Memory B cell (primary cell): ENCODE results near the gene SPCS2.
"Not testable (repeated sequence)": the region's sequence is repeated elsewhere in the genome, so short reads cannot be mapped to it uniquely, and the experiment has no call there.

Experiments
- ATAC-seq: fragments of 150-1000 bp; cut with Tn5 transposase; 2 replicates; pipeline ENCODE4 v1.10.0; 2021; ENCODE audit warnings: low read depth, mild to moderate bottlenecking, moderate library complexity
- DNase-seq, 2 donors: peaks; one replicate each; pipeline ENCODE4 v3.0.0; 2022; ENCODE audit warnings: low spot score in 2 of 2
- H3K27ac Mint-ChIP-seq: one replicate; pipeline ENCODE4 v1.8.0; 2022; ENCODE audit warnings: mild to moderate bottlenecking, moderate library complexity, mixed read lengths
- H3K27me3 Mint-ChIP-seq: one replicate; pipeline ENCODE4 v1.8.0; 2022; ENCODE audit warnings: mixed read lengths
- H3K36me3 Mint-ChIP-seq: one replicate; pipeline ENCODE4 v1.8.0; 2022; ENCODE audit warnings: mild to moderate bottlenecking, mixed read lengths
- H3K4me1 Mint-ChIP-seq: one replicate; pipeline ENCODE4 v1.8.0; 2022; ENCODE audit warnings: mixed read lengths
- H3K4me3 Mint-ChIP-seq: one replicate; pipeline ENCODE4 v1.8.0; 2022; ENCODE audit warnings: mild to moderate bottlenecking, moderate library complexity, mixed read lengths
- H3K9me3 Mint-ChIP-seq: one replicate; pipeline ENCODE4 v1.8.0; 2022; ENCODE audit warnings: mixed read lengths

SPCS2 gene

DNA sequence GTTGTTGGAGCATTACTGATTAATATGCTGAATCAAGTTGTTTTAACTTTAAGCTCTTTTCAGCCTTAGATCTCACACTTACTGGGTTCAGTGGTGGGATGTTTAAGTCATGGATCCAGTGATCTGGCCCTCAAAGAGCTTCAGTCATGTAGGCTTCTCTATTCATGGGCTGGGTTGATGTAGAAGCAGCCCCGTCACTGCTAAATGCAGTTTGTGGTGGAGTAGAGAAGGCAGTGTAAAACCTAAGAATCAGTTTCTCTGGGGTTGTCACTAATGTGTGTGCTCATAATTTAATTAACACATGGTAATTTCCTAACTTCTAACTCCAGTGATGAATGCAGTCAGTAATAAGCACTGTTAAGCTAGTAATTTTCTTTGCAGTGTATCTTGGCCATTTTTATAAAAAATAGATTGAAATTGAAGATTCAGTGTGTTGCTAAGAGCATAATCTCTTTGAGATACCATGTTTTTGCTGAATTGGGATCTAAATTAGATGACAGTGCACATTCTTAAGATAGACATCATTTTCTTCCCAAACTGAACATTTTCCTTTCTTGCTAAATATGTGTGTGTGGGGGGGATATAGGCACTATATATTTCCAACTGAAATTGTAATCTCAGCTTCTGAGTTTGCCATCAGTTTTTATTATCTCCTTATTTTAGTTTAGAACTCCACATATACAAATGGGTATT is 9.0 kb downstream of the SPCS2 start:
- H3K4me3 Mint-ChIP-seq, result no peak overlapping the region
- H3K4me1 Mint-ChIP-seq, result peaks cover 48% of the 10 kb centered on the region
- H3K27ac Mint-ChIP-seq, result no peak overlapping the region

GRCh38 chr11:74960128-74960527 is 11.1 kb downstream of the SPCS2 start:
- H3K4me3 Mint-ChIP-seq, DNase-seq, H3K27me3 Mint-ChIP-seq, ATAC-seq, H3K9me3 Mint-ChIP-seq: not testable (repeated sequence)
- peaks cover 40% of the 10 kb centered on the region for H3K4me1 Mint-ChIP-seq
- peaks cover 32% of the 10 kb centered on the region for H3K36me3 Mint-ChIP-seq
- H3K27ac Mint-ChIP-seq, result peak overlapping the region; percentile 54

More for the DNA sequence above, 9.0 kb downstream of the SPCS2 start:
- H3K9me3 Mint-ChIP-seq, result no peaks in the 10 kb centered on the region
- H3K27me3 Mint-ChIP-seq, result no peaks in the 10 kb centered on the region
- ATAC-seq (no peak), DNase-seq (no peak)
- peaks cover 35% of the 10 kb centered on the region for H3K36me3 Mint-ChIP-seq

DNA sequence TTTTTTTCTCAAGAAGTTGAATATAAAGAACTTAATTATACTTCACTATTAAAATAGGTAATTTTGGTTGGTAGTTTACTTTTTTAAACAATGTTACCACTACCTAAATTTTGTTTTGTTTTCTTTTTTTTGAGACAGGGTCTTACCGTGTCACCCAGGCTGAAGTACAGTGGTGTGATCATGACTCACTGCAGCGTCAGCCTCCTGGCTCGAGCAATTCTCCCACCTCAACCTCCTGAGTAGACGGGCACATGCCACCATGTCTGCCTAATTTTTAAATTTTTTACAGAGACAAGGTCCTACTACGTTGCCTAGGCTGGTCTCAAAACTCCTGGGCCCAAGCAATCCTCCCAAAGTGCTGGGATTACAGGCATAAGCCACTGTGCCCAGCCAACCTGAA is 17.6 kb downstream of the SPCS2 start:
- Mint-ChIP-seq H3K4me1 (peaks cover 15% of the 10 kb centered on the region), H3K27me3 (no peaks in the 10 kb centered on the region), H3K4me3 (no peak overlapping the region), H3K36me3 (peaks cover 25% of the 10 kb centered on the region), H3K27ac (no peak overlapping the region), H3K9me3 (no peaks in the 10 kb centered on the region)
- DNase-seq, result no peak
- ATAC-seq, result no peak

- DNase-seq, result no peak
- no peak for ATAC-seq
- H3K4me1 Mint-ChIP-seq, result peaks cover 10% of the 10 kb centered on the region
- H3K27ac Mint-ChIP-seq, result peak overlapping the region; percentile 72
- H3K4me3 Mint-ChIP-seq, result no peak overlapping the region
- no peaks in the 10 kb centered on the region for H3K9me3 Mint-ChIP-seq
- no peaks in the 10 kb centered on the region for H3K27me3 Mint-ChIP-seq
- peaks cover 44% of the 10 kb centered on the region for H3K36me3 Mint-ChIP-seq
Measured at GRCh38 chr11:74970852-74971395, 21.9 kb downstream of the SPCS2 start.

GRCh38 chr11:74971424-74971823 is 22.4 kb downstream of the SPCS2 start:
- Mint-ChIP-seq H3K9me3 (no peaks in the 10 kb centered on the region), H3K36me3 (peaks cover 47% of the 10 kb centered on the region)
- no peak for ATAC-seq

GRCh38 chr11:74978041-74978440 is 29.0 kb downstream of the SPCS2 start:
- Mint-ChIP-seq H3K27me3 (no peaks in the 10 kb centered on the region), H3K9me3 (no peaks in the 10 kb centered on the region), H3K27ac (no peak overlapping the region), H3K4me3 (no peak overlapping the region), H3K36me3 (peaks cover 35% of the 10 kb centered on the region), H3K4me1 (peaks cover 7% of the 10 kb centered on the region)
- no peak for ATAC-seq
- DNase-seq, result no peak

More at GRCh38 chr11:74971424-74971823, 22.4 kb downstream of the SPCS2 start:
- Mint-ChIP-seq H3K4me1 (peaks cover 10% of the 10 kb centered on the region), H3K27me3 (no peaks in the 10 kb centered on the region), H3K27ac (no peak overlapping the region), H3K4me3 (no peak overlapping the region)
- no peak for DNase-seq

DNA sequence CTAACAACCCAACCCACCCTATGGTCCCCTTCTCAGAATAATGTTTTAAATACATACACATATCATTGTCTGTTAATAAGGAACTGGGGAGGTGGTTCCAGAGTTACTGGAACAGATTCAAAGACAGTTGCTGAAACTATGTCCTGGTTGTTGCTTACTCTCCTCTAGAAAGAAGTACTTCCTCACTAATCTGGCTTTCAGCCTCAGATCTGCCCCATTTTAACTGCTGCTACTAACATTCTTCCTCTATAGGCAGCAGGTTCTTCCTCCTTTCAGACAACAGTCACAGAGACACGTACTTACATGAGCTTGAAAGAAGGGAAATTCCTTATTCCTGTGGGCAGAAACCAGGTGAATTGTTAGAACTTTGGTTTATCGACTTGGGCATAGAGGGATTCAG is 31.6 kb downstream of the SPCS2 start:
- H3K4me1 Mint-ChIP-seq, result peaks cover 2% of the 10 kb centered on the region

DNA sequence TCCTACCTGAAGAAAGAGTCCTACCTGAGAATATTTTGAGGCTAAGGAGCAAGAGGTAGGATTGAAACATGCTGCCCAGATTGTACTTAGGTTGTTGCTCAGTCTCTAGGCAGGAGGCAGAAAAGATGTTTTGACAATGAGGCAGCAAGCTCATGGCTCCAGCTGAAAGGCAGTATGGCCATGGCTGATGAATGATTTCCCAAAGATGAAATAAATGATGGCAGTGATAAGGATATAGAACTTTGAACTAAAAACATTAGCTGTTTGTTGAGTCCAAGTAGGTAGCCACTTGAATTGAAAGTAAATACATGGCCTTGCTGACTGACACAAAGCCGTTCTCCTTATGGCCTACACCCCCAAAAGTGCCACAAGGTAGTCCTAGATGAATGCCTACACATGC is 32.8 kb downstream of the SPCS2 start:
- peak overlapping the region; percentile 35 for H3K27ac Mint-ChIP-seq
- no peak for DNase-seq
- H3K4me3 Mint-ChIP-seq, result no peak overlapping the region
- no peaks in the 10 kb centered on the region for H3K9me3 Mint-ChIP-seq
- H3K36me3 Mint-ChIP-seq, result peaks cover 8% of the 10 kb centered on the region
- ATAC-seq, result no peak
- H3K4me1 Mint-ChIP-seq, result peaks cover 2% of the 10 kb centered on the region
- H3K27me3 Mint-ChIP-seq, result no peaks in the 10 kb centered on the region

More for the DNA sequence above, 31.6 kb downstream of the SPCS2 start:
- no peaks in the 10 kb centered on the region for H3K27me3 Mint-ChIP-seq
- peaks cover 14% of the 10 kb centered on the region for H3K36me3 Mint-ChIP-seq
- ATAC-seq (no peak), DNase-seq (no peak)
- no peak overlapping the region for H3K4me3 Mint-ChIP-seq
- peak overlapping the region; percentile 67 for H3K27ac Mint-ChIP-seq
- H3K9me3 Mint-ChIP-seq, result no peaks in the 10 kb centered on the region

DNA sequence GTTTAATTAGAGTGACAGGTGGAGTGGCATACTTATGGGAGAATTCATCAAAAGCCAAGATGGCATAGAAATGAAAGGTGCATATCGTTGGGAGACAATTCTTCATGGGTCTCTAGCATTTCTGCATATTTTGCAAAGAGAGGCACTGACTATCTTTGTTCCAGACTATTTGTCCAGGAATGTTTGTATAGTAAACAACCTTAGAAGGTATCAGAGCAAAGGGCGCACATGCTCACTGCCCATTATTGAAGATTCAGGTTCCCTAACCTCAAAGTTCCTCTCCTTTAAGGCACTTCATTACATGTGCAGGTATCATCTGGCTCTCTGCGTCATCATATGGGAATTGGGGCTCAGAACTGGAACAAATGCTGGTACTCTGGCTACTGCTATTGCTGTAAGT is 35.0 kb downstream of the SPCS2 start:
- no peaks in the 10 kb centered on the region for H3K27me3 Mint-ChIP-seq
- DNase-seq, result no peak
- H3K4me3 Mint-ChIP-seq, result no peak overlapping the region
- ATAC-seq, result no peak
- peaks cover 2% of the 10 kb centered on the region for H3K4me1 Mint-ChIP-seq
- H3K9me3 Mint-ChIP-seq, result no peaks in the 10 kb centered on the region
- H3K27ac Mint-ChIP-seq, result no peak overlapping the region
- peaks cover 6% of the 10 kb centered on the region for H3K36me3 Mint-ChIP-seq

DNA sequence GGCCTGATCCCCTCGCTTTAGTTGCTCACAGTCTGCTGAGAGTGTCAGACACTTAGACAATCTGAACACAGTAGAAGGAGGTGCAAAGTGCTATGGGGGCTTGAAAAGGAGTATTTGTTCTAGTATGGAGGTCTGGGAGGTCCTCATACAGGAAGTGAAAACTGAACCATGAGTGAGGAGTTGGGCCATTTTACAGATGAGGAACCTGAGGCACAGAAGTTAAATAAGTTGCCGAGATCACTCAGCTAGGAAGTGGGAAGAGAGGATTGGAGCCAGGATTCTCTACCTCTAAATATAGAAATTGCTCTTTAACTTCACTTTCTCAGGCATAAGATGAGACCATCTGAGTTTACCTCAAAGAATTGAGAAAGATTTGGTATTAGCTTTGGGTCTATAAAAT is 35.7 kb downstream of the SPCS2 start:
- peak overlapping the region; percentile 33 for H3K27ac Mint-ChIP-seq
- no peaks in the 10 kb centered on the region for H3K9me3 Mint-ChIP-seq
- peaks cover 6% of the 10 kb centered on the region for H3K4me1 Mint-ChIP-seq
- H3K4me3 Mint-ChIP-seq, result no peak overlapping the region
- peaks cover 6% of the 10 kb centered on the region for H3K36me3 Mint-ChIP-seq
- ATAC-seq (no peak), DNase-seq (no peak)
- no peaks in the 10 kb centered on the region for H3K27me3 Mint-ChIP-seq

DNA sequence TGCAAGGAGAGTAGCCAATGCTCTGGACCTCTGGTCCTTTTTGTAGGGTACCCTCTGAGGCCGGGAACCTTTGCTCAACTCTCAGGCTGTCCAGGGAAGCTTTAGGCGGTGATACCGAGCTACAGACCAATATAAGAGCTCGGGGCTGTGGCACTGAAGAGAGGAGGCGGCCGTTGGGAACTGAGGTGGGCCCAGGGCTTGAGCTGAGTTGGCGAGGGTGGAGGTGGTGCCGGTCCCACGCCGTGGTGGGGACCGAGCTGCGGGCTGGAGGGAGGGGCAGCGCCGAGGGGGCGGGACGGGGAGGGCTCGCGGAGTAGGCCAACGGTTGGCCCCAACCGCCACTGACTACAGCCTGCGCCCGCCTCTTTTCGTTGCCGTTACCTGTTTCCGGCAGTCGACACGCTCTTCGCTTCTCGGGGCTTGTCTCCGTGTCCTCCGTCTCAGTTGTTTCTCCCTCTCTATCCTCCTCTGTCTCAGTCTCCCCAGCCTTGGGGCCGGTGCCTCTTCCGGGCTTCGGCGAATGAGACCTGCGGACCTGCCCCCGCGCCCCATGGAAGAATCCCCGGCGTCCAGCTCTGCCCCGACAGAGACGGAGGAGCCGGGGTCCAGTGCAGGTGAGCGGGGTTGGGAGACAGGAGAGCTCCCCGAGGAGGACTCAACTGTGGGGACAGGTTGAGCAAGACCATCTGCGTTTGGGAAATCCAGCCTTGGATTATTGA is 39.6 kb downstream of the SPCS2 start, which contains the start of gene NEU3:
NEU3 (plus strand) TSS at position 393 of the 719 bp plus-strand sequence; CDS start at position 521, 128 bp downstream.
- Mint-ChIP-seq H3K36me3 (no peaks in the 10 kb centered on the region), H3K9me3 (no peaks in the 10 kb centered on the region), H3K27ac (peak within 1 kb of the TSS; percentile 89), H3K4me1 (peaks cover 27% of the 10 kb centered on the region), H3K27me3 (no peaks in the 10 kb centered on the region), H3K4me3 (peak within 1 kb of the TSS; percentile 98)
- ATAC-seq (peak; percentile 94), DNase-seq (peak; percentile 59 to 63)

GRCh38 chr11:74989260-74989638 is 40.2 kb downstream of the SPCS2 start:
- Mint-ChIP-seq H3K9me3 (no peaks in the 10 kb centered on the region), H3K36me3 (no peaks in the 10 kb centered on the region), H3K4me1 (peaks cover 27% of the 10 kb centered on the region), H3K4me3 (peak overlapping the region; percentile 98), H3K27ac (peak overlapping the region; percentile 89), H3K27me3 (no peaks in the 10 kb centered on the region)
- no peak for DNase-seq
- peak; percentile 22 for ATAC-seq

DNA sequence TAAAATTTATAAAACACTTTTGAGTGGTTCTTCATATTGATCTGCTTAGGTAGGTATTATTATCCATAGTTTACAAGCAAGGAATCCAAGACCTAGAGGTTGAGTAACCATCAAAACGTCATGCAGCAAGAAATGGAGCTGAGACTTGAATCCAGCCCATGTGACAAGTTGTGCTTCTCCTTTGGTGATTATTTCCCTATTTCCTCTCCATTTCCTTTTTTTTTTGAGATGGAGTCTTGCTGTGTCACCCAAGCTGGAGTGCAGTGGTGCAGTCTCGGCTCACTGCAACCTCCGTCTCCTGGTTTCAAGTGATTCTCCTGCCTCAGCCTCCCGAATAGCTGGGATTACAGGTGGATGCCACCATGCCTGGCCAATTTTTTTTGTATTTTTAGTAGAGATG is 41.1 kb downstream of the SPCS2 start:
- H3K36me3 Mint-ChIP-seq, H3K27me3 Mint-ChIP-seq, ATAC-seq, DNase-seq, H3K9me3 Mint-ChIP-seq, H3K27ac Mint-ChIP-seq: not testable (repeated sequence)
- Mint-ChIP-seq H3K4me1 (peaks cover 25% of the 10 kb centered on the region), H3K4me3 (peak overlapping the region; percentile 4)

DNA sequence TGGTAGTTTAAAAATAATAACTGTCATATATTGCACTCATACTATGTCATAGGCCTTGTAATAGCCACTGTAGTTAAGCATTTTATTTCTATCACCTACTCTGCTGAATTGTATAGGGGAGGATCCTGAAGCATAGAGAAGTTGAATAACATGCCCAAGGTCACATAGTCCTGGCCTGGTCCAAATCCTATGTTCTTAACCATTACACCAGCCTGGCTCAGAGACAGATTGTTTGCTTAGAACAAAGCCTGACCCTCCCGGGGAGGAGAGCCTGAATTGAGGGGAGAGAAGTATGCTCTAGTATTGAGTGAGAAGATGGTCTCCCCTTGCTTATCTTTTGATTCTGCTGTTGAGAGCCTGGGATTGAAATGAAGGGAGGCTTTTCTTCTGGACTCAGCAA is 41.9 kb downstream of the SPCS2 start:
- peaks cover 25% of the 10 kb centered on the region for H3K4me1 Mint-ChIP-seq
- ATAC-seq (no peak), DNase-seq (no peak)
- H3K9me3 Mint-ChIP-seq, result no peaks in the 10 kb centered on the region
- H3K27me3 Mint-ChIP-seq, result no peaks in the 10 kb centered on the region
- peaks cover 4% of the 10 kb centered on the region for H3K36me3 Mint-ChIP-seq
- peak overlapping the region; percentile 1 for H3K27ac Mint-ChIP-seq
- no peak overlapping the region for H3K4me3 Mint-ChIP-seq
